ENCODE measurements around the gene EFCAB8.

Gene EFCAB8

GRCh38 chr20:32991792-32992641, 133.3 kb downstream of the EFCAB8 start:
- no peak overlapping the region for H3K4me3 ChIP-seq (ENCODE audit: low read depth, low read length)
- DNase-seq (ENCODE audit: low read depth), result no peak
- no peak for TF ChIP-seq CTCF (IDR thresholded peaks at IDR 0.05; ENCODE audit: control insufficient read depth, extremely low read depth, insufficient read depth)

- no peak for DNase-seq (ENCODE audit: low read depth)
- TF ChIP-seq CTCF (IDR thresholded peaks at IDR 0.05; ENCODE audit: control insufficient read depth, extremely low read depth, insufficient read depth), result no peak
Observed at GRCh38 chr20:32993496-32994050, 134.8 kb downstream of the EFCAB8 start.

GRCh38 chr20:32995802-32996201, 137.1 kb downstream of the EFCAB8 start:
- TF ChIP-seq CTCF (IDR thresholded peaks at IDR 0.05; ENCODE audit: control insufficient read depth, extremely low read depth, insufficient read depth), result no peak
- H3K4me3 ChIP-seq (ENCODE audit: low read depth, low read length), result no peak overlapping the region
- no peak for DNase-seq (ENCODE audit: low read depth)

More at GRCh38 chr20:32993496-32994050, 134.8 kb downstream of the EFCAB8 start:
- no peak overlapping the region for H3K4me3 ChIP-seq (ENCODE audit: low read depth, low read length)

- no peak for DNase-seq (ENCODE audit: low read depth)
- no peak overlapping the region for H3K4me3 ChIP-seq (ENCODE audit: low read depth, low read length)
- no peak for TF ChIP-seq CTCF (IDR thresholded peaks at IDR 0.05; ENCODE audit: control insufficient read depth, extremely low read depth, insufficient read depth)
Observed at GRCh38 chr20:32997431-32997830, 138.7 kb downstream of the EFCAB8 start.

- no peak for TF ChIP-seq CTCF (IDR thresholded peaks at IDR 0.05; ENCODE audit: control insufficient read depth, extremely low read depth, insufficient read depth)
- H3K4me3 ChIP-seq (ENCODE audit: low read depth, low read length), result no peak overlapping the region
- no peak for DNase-seq (ENCODE audit: low read depth)
Observed at GRCh38 chr20:32999603-33000250, 141.0 kb downstream of the EFCAB8 start.

- DNase-seq (ENCODE audit: low read depth), result no peak
- no peak overlapping the region for H3K4me3 ChIP-seq (ENCODE audit: low read depth, low read length)
- TF ChIP-seq CTCF (IDR thresholded peaks at IDR 0.05; ENCODE audit: control insufficient read depth, extremely low read depth, insufficient read depth), result no peak
Observed at GRCh38 chr20:33000802-33001466, 142.2 kb downstream of the EFCAB8 start.

Measured in LNCaP clone FGC (cell line).